GM23338 (cell line): ENCODE measurements around the gene CIAPIN1.

Experiments used
- CREB1 ChIP-seq: fragments of 250-450 bp; sonication (Bioruptor Pico); IDR thresholded peaks from 2 replicates; pipeline ENCODE4 v1.5.0; 2020; ENCODE audit warnings: low read depth, mild to moderate bottlenecking, moderate library complexity
- EZH2 ChIP-seq: fragments of 200-600 bp; sonication (generic); IDR thresholded peaks from one replicate; pipeline ENCODE4 v1.8.0; 2017; ENCODE audit warnings: antibody characterized with exemption, mild to moderate bottlenecking, low read depth; ENCODE audit not compliant: unreplicated experiment
- EZH2phosphoT487 ChIP-seq: fragments of 200-600 bp; sonication (generic); IDR thresholded peaks from one replicate; pipeline ENCODE4 v1.8.1; 2018; ENCODE audit warnings: antibody characterized with exemption; ENCODE audit not compliant: unreplicated experiment
- JUNB ChIP-seq: IDR thresholded peaks from one replicate; pipeline ENCODE4 v1.6.1; 2016; ENCODE audit warnings: antibody characterized with exemption; ENCODE audit not compliant: unreplicated experiment
- NANOG ChIP-seq: IDR thresholded peaks from 2 replicates; pipeline ENCODE4 v1.6.1; 2016; ENCODE audit warnings: antibody characterized with exemption, borderline replicate concordance
- POLR2AphosphoS5 ChIP-seq: IDR thresholded peaks from 2 replicates; pipeline ENCODE4 v1.6.1; 2016; ENCODE audit warnings: antibody characterized with exemption, low read depth
- ZNF114 ChIP-seq: fragments of 250-450 bp; sonication (Bioruptor Pico); IDR thresholded peaks from 2 replicates; pipeline ENCODE4 v1.5.0; 2020; ENCODE audit warnings: mild to moderate bottlenecking, moderate library complexity
- TF ChIP-seq, protein P1 (sequence below), 2 experiments: fragments of 200-600 bp in 1 of 2; sonication (generic) in 1 of 2; conservative IDR thresholded peaks; 2 replicates each; pipeline versions ENCODE4 v1.5.1 to v1.6.1; 2016 to 2017; ENCODE audit warnings: antibody characterized with exemption in 2 of 2, low read depth in 2 of 2, mild to moderate bottlenecking in 2 of 2, moderate library complexity in 1 of 2
- TF ChIP-seq, protein P2 (sequence below): IDR thresholded peaks from 2 replicates; pipeline ENCODE4 v1.6.1; 2016; ENCODE audit warnings: antibody characterized with exemption

DNA sequence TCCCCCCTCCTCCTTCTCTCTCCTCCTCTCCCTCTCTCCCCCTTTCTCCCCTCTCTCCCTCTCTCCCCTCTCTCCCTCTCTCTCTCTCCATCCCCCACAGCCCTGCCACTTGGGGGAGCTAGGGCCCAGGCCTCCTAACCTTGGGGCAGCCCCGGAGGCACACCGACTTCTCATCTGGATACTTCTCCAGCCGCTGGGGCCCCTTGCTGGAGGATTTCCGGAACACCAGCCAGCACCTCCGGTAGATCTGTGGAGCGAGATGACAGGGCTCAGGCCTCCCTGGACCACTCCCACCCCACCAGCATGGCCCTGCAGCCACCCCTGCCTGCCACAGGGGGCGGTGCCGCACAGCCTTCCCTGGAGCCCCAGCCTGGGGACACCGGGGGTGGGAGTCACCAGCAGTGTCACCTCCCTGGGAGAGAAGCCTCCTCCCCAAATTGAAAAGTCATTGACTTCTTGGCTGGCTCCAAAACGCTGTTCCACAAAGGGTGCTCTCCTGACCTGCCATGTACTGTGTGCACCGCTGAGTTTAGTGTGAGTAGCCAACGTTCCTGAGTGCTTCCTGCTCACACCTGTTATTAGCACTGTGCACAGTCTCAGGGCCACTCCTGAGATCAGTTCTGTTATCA lies 28.6 kb upstream of the CIAPIN1 start:
- TF ChIP-seq JUNB = no peak
- TF ChIP-seq, protein P1, sequence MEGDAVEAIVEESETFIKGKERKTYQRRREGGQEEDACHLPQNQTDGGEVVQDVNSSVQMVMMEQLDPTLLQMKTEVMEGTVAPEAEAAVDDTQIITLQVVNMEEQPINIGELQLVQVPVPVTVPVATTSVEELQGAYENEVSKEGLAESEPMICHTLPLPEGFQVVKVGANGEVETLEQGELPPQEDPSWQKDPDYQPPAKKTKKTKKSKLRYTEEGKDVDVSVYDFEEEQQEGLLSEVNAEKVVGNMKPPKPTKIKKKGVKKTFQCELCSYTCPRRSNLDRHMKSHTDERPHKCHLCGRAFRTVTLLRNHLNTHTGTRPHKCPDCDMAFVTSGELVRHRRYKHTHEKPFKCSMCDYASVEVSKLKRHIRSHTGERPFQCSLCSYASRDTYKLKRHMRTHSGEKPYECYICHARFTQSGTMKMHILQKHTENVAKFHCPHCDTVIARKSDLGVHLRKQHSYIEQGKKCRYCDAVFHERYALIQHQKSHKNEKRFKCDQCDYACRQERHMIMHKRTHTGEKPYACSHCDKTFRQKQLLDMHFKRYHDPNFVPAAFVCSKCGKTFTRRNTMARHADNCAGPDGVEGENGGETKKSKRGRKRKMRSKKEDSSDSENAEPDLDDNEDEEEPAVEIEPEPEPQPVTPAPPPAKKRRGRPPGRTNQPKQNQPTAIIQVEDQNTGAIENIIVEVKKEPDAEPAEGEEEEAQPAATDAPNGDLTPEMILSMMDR (conservative IDR thresholded peaks at IDR 0.05; ENCODE audit: low read depth in 2 of 2) = peak; percentile 74 to 75
- no peak for TF ChIP-seq EZH2
- no peak for TF ChIP-seq ZNF114 (CRISPR knock-in tag)
- TF ChIP-seq CREB1 (CRISPR knock-in tag) = peak; percentile 18; the same call in 1 of the 2 replicates
- no peak for TF ChIP-seq EZH2phosphoT487
- TF ChIP-seq NANOG = no peak
- TF ChIP-seq, protein P2, sequence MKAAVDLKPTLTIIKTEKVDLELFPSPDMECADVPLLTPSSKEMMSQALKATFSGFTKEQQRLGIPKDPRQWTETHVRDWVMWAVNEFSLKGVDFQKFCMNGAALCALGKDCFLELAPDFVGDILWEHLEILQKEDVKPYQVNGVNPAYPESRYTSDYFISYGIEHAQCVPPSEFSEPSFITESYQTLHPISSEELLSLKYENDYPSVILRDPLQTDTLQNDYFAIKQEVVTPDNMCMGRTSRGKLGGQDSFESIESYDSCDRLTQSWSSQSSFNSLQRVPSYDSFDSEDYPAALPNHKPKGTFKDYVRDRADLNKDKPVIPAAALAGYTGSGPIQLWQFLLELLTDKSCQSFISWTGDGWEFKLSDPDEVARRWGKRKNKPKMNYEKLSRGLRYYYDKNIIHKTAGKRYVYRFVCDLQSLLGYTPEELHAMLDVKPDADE = no peak
- no peak; the same call in 1 of the 2 replicates for TF ChIP-seq POLR2AphosphoS5
